NOMO-1 treated with dmso at 0.1 percent for 144 hours (cell line): ENCODE data around the gene PODN.

Experiments
- DNase-seq: peaks from one replicate; lab custom pipeline; 2025; ENCODE audit not compliant: unreplicated experiment; lab: John Stamatoyannopoulos, UW

Gene PODN, protein sequence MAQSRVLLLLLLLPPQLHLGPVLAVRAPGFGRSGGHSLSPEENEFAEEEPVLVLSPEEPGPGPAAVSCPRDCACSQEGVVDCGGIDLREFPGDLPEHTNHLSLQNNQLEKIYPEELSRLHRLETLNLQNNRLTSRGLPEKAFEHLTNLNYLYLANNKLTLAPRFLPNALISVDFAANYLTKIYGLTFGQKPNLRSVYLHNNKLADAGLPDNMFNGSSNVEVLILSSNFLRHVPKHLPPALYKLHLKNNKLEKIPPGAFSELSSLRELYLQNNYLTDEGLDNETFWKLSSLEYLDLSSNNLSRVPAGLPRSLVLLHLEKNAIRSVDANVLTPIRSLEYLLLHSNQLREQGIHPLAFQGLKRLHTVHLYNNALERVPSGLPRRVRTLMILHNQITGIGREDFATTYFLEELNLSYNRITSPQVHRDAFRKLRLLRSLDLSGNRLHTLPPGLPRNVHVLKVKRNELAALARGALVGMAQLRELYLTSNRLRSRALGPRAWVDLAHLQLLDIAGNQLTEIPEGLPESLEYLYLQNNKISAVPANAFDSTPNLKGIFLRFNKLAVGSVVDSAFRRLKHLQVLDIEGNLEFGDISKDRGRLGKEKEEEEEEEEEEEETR

DNA sequence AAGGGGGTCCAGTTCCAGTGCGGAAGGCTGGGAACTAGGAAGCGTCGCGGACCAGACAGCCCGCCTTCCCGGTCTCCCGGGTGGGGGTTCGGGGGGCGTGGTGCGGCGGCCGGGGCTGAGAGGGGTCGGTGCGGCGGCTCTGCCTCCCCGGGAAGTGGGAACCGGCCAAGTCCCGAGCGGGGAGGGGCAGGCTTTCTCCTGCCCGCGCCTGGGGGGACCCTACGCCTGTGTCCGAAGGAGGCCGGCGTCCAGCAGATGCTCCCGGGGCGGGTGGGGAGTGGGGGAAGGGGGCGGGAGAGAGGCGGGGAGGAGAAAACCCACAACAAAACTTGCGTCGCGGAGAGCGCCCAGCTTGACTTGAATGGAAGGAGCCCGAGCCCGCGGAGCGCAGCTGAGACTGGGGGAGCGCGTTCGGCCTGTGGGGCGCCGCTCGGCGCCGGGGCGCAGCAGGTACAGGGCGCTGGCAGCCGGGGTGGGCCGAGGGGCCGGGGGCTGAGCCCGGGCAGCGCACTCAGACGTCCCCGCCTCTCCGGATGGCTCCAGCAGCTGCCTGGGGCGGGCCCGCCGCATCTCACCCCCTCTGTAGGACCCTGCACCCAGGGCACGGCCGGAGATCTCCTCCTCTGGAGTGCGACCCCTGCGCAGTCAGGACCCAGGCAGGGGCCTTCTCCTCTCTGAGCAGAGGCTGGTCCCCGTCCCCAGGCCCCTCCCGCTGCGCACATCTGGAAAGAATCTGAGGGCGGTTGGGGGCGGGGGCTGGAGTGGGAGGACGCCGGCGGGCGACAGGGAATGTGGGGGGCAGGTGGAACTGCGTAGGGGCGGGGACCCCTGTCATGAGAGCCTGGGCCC, at the start of gene PODN:
PODN (plus strand) TSS at position 355 of the 849 bp plus-strand sequence. CDS start 7,643 bp downstream, outside the sequence.
- DNase-seq: no peak

DNA sequence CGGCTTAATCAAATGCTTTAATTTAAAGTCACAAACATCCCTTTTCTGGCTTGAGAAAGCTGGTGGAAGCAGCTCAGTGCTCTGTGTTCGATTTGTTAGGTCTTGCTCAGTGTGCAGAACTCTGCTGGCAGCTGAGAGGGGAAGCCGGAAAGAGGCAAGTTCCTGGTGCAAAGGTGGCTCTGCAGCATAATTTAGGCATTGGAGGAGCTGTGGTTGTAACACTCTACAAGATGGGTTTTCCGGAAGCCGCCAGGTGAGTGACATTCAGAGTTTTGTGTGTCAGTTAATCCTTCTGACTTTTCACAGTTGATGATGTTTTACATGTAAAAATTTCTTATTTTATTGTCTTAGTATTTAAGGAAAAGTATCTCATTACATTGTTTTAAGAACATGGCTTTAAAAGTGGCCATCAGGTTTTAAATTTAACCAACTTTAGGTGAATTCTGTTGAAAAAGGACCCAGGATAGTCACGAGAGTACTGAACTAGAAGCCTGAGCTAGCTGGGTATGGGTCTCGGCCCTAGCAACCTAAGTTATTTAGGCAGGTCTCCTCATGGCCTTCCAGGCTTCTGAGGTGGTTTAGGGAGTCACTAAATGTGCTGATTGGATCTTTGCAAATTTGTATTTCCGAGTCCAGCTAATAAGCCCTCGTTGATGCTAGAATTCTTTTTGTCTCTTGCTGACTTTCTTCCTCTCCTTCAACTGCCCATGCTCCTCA, 47.1 kb upstream of the PODN start:
- peak; percentile 89 for DNase-seq

DNA sequence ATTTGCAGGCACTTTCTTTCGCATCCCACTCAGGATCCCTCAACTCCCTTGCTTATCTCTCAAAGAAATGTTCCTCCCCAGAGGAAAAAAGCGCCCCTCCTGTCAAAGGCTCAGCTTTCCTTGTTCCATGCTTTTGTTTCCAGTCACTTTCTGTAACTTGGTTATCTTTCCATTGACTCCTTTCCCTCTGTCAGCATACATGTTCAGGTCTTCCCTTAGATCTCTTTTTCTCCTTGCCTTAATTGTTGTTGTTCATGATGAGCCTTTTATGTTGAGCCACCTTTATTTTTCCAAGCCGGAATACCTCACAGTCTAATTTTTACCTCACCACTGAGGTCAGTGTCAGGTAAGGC, 46.5 kb upstream of the PODN start:
- no peak for DNase-seq

DNA sequence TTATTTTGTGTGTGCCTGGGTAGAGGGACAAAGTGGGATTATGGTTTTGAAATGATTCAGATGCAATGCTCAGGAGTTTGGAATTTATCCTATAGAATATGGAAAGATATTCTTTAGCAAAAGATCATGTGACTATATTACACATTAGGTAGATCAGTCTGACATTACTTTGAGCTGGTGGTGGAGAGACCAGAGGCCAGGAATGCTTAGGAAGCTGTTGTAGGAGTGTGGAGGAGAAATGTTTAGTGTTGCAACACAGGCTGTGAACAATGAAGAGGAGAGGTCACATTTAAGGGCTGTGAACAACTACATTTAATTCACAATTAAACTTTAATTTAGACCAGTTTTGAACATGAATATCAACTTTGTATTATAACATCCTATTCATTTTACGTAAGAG, 45.3 kb upstream of the PODN start:
- DNase-seq: no peak

DNA sequence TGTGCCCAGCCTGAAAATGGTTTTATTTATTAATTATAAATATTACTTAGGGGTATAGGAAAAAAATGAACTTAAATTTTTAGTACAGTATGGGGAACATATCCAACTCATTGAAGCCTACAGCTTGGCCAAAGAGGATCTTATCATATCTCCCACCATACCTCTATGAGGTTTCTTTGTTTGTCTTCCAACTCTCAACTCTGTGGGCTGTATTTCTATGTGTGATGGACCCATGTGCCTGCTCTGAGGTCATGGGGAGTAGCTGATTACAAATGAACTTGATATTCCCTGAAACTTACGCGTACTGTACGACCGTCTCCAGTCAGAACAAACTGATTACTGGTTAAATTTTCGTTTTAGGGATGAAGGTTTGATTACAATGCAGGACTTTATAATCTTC, 41.4 kb upstream of the PODN start:
- no peak for DNase-seq

DNA sequence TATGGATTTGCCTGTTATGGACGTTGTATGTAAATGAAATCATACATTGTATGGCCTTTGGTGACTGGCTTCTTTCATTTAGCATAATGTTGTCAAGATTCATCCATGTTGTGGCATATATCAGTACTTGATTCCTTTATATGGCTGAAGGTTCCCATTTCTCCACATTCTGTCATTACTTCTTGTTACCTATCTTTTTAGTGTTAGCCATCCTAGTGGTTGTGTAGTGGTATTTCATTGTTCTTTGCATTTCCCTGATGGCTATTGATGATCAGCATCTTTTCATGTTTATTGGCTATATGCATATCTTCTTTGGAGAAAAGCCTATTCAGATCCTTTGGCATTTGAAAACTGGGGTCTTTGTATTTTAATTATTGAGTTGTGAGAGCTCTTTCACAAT, 39.8 kb upstream of the PODN start:
- no peak for DNase-seq

DNA sequence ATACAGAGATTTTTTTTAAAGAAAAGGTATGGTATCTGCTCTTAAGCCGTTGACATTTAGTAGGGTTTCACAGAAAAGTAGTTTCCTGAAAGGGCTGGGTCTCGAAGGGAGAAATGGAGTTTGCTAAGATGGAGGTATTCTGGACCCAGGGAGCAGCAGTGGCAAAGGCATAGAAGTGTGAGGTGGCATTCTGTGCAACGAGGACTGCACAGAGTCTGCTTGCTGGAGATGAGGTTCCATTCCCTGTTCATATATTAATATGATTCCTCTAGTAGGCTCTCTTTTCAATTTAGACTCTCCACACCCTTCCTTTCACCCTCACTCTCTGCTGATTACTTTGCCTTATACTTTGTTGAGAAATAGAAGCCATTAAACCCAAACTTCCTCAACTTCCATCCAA, 38.5 kb upstream of the PODN start:
- no peak for DNase-seq

DNA sequence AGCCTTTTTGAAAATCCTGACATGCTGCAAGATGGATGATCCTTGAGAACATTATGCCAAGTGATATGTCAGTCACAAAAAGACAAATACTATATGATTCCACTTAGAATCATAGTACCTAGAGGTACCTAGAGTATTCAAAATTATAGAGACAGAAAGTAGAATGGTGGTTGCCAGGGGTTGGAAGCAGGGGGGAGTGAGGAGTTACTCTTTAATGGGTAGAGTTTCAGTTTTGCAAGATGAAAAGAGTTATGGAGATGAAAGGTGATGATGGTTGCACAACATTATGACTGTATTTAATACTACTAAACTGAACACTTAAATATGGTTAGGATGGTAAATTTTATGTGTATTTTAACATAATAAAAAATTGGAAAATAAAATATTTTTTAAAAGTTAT, 37.9 kb upstream of the PODN start:
- DNase-seq: peak; percentile 1

DNA sequence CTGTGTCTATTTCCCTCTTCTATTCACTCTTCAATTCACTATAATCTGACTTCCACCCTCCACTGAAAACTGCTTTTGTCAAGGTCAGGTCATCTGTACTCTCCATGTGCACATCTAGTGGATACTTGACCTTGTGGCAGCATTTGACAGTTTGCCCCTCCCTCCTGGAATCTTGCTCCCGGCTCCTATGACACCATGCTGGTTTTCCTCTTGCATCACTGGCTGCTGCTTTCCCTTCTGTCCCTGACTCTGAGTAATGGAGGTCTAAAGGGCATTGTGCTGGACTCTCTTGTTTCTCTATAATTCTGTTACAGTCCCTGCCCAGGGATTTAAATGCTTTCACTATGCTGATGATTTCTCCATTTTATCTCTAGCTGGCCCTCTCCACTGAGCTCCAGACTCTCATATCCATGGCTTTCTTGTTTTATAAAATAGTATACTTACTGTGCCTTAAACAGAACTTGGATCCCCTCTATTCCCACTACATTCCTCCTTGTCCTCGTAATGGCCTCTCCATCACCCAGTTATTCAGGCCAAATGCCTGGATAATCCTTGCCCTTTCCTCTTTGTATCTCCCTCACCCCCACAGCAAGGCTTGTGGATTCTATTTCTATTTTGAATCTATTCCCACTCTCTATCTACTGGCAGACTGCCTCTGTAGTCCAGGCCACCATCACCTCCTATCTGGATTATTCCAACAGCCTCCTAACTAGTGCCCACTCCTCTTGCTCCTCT, 36.8 kb upstream of the PODN start:
- peak; percentile 44 for DNase-seq

DNA sequence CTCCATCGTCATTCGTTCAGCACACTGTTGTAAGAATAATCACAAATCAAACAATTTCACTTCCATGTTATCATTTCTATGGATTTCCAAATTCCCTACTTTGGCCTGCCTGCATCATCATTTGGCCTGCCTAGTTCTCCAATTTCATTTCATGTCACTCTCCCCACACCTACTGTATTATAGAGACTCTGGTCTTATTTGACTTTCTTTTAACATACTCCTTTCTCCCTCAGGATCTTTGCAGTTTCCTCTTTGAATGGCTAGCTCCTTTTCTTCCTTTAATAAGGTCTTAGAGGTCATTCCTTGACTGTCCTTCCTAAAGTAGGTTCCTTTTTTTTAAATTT, 36.3 kb upstream of the PODN start:
- no peak for DNase-seq

DNA sequence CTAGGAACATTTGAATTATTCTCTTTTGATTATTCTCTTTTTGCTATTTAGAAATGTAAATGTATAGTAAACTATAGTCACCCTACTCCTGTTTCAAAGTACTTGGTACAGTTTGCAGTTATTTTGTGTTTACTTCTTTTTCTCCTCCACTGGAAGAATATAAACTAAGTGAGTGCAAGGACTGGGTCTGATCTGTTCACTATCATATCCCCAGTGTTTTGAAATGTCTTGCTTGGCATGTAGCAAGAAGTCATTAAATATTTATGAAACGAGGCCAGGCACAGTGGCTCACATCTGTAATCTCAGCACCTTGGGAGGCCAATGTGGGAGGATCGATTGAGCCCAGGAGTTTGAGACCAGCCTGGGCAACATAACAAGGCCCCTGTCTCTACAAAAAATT, 35.8 kb upstream of the PODN start:
- no peak for DNase-seq

DNA sequence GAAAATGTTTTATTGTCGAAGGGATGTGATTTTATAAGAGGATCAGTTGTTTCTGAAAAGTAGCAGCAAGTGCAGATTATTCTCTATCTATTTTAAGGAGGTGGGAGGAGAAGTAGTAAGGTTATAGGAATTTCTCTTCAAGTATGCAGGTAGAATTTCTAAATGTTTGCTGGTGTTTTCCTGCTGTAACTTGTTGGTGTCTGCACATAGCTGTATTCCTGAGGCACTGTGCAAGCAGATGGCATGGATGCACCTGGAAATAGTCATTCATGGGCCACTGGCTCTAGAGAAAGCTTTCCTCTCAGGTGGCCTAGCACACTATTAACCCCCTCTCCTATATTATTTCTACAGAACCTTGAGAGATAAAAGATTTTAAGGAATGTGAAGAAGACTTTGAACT, 30.3 kb upstream of the PODN start:
- no peak for DNase-seq

DNA sequence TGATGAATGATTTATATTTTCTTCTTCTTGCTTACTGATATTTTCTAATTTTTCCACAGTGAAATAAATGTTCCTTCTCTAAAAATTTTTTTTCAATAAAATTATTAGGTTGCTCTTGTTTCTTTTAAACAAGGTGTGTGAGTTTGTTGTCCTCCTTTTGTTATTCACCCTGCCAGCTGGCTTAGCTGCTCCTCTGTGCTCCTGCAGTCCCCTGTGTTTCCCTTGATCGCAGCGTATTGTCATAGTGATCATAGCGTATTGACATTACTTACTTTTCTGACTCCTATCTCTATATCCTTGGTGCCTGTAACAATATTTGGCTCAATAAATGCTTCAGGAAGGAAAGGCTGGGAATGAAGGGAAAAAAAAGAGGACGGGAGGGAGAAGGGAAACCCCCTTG, 24.9 kb upstream of the PODN start:
- DNase-seq: no peak

DNA sequence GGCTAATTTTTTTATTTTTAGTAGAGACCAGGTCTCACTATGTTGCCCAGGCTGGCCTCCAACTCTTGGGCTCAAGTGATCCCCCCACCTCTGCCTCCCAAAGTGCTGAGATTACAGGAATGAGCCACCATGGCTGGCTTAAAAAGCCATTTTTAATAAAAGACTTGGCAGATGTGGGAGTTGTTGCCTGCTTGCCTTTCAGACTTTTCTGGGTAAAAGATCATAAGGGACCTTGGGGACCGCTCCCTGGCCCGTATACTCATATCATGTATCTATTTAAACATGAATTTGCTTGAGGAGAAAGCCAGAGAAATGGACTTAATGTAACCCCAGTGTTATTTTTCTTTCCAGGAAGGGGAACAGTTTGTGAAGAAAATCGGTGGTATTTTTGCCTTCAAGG, 23.4 kb upstream of the PODN start:
- DNase-seq: no peak

DNA sequence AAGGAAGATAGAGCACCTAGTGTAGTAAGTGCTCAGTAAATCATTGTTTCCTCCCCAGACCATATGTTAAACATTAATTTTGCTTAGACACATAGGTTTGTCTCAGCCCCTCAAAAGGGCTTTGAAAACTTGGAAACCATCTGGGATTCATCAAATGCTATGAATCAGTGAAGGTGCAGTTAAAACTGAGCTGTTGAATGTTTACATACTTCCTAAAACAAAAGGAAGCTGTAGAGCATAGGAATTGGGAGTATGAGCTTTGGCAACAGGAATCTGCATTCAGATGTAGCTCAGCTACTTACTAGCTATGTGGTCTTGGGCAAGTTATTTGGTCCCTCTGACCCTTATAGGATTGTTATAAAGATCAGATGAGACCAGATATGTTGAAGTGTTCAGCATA, 18.7 kb upstream of the PODN start:
- DNase-seq: no peak

DNA sequence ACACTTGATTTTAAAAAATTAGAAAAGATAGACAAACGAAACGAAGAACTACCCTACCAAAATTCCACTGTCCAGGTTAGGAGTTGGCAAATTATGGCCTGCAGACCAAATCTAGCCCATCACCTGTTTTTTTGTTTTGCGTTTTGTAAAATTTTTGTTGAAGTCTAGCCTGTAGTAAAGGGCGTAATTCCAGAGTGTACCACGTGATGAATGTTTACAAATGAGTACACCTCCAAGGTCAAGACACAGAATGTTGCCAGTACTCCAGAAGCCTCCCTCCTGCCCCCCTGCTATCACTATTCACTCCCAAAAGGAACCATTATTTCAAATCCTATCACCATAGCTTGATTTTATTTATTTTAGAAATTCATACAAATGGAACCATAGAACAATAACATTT, 17.1 kb upstream of the PODN start:
- no peak for DNase-seq

DNA sequence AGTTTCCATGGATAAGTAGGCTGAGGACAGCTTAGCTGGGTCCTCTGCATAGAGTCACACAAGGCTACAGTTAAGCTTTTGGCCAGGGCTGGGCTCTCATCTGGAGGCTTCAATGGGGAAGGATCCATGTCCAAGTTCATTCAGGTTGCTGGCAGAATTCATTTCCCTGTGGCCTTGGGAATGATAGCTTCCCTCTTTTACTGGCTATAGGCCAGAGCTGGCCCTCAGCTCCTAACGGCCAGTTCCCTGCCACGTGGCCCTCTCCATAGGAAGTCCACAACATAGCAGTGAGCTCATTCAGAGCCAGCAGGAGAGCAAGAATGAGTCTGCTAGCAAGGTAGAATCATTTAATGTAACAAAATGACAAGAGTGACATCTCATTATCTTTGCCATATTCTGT, 15.1 kb upstream of the PODN start:
- no peak for DNase-seq

DNA sequence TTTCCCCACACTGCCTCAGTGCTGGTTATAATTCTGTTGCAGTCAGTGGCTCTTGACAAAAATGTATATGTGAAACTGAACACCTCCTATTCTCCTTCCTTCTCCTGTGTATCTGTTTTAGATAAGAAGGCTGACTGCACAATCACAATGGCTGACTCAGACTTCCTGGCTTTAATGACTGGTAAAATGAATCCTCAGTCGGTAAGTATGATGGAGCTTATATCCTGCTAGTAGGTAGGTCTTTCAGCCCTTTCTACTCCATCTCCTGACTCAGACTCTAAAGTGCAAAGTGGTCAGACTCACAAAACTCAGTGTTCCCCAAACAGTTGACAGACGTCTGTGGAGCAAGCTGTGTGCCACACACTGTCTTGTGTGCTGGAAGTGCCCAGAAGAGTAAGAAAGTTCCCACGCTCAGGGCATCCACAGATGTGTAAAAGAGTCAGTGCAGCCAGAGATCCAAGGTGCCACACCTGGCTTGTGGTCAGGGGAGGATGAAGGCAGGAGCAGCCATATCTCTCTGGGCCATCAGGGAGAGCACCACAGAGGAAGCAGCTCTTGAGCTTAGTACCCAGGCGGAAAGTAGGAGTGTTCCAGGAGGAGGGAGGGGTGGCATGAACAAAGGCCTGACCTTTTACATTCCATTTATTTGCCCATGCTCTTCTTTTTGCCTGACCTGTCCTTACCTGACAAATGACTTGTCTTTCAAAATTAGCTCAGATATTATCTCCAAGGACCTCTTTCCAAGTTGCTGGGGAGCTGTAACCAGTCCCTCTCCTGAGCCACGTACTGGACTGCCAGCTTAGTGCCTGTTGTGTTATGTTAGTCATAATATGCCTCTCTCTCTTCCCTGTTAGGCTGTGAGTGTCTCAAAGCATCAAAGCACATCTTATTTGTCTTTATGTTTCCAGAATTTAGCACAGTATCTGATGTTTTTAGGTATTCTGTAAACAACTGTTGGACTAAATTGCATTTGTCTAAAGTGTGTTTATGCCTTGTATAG, 14.0 kb upstream of the PODN start:
- no peak for DNase-seq

DNA sequence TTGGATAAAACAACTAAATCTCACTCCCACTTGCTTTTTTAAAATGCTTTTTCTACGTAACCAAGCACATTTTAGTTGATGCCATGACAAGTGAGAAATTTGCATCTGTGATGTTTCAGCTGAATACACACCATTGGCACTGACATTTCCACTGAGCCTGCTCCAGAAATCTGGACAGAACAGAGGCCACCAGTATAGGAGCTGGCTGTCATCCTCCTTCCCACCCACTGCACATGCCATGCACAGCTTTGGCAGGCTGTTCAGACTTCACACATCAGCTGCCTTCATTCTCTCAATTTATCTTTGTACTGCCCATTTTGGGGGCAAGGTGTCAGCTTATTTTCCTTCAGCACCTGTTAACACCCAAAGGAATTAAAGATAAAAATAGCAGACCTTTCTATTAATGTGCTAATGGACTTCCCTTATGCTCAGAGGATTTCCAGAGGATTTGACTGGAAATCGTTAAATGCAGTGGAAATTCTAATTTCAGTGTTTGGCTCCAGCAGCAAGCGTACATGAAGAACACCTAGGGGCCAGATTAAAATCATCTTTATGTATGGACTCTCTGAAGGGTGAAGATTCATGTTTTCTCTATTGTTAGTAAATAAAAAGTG, 12.9 kb upstream of the PODN start:
- DNase-seq: no peak
